Esophagus muscularis mucosa (tissue), 4 donors: ENCODE measurements around the gene GNG10.

Experiments used
- CTCF ChIP-seq, 3 experiments: fragments of 200-600 bp in 2 of 3; fragments of 450-650 bp in 1 of 3; sonication (generic) in 2 of 3; IDR thresholded peaks; one replicate each; pipeline ENCODE4 v1.5.1; 2017 to 2019; ENCODE audit warnings: antibody characterized with exemption in 3 of 3, mild to moderate bottlenecking in 2 of 3, moderate library complexity in 1 of 3
- EP300 ChIP-seq: sonication (generic); formaldehyde crosslinking; IDR thresholded peaks from one replicate; pipeline ENCODE4 v1.6.1; 2017; ENCODE audit warnings: antibody characterized with exemption
- POLR2A ChIP-seq: fragments of 450-650 bp; IDR thresholded peaks from one replicate; pipeline ENCODE4 v1.6.1; 2017; ENCODE audit warnings: antibody characterized with exemption, moderate library complexity, mild to moderate bottlenecking, low read depth
- POLR2AphosphoS5 ChIP-seq, 2 donors: sonication (generic); formaldehyde crosslinking; IDR thresholded peaks; one replicate each; pipeline ENCODE4 v1.6.1; 2017; ENCODE audit warnings: antibody characterized with exemption in 2 of 2

- TF ChIP-seq EP300 (no peak), POLR2AphosphoS5 (IDR thresholded peaks at IDR 0.05) (no peak), CTCF (IDR thresholded peaks at IDR 0.05) (no peak), POLR2A (no peak)
These were observed 15.0 kb upstream of the GNG10 start for GRCh38 chr9:111646417-111646816.
